CD4-positive, alpha-beta T cell (primary cell): Measurements from ENCODE around the gene DKK2. TPM values are rescaled to one million over a fixed set of nuclear protein-coding genes. Genes with fewer than 3 reads are reported as not detected.
"Not testable (repeated sequence)": the region's sequence is repeated elsewhere in the genome, so short reads cannot be mapped to it uniquely, and the experiment has no call there.

Experiments used
- ATAC-seq: fragments of 200-7000 bp; cut with Tn5 transposase; one replicate; pipeline ENCODE4 v1.10.0; 2022; ENCODE audit warnings: mild to moderate bottlenecking; ENCODE audit not compliant: poor library complexity
- CTCF ChIA-PET: fragments of 350-600 bp; sonication (Branson Sonifier 250); formaldehyde crosslinking; loops from one replicate; lab custom pipeline; 2021; ENCODE audit warnings: antibody characterized with exemption, inconsistent platforms; lab: Charles Lee
- POLR2A ChIA-PET: fragments of 350-600 bp; sonication (Branson Sonifier 250); formaldehyde crosslinking; loops from one replicate; lab custom pipeline; 2021; ENCODE audit warnings: antibody characterized with exemption, inconsistent platforms; lab: Charles Lee
- DNase-seq, 14 experiments: peaks; one replicate each; pipeline ENCODE4 v3.0.0-alpha.2; 2013 to 2020; ENCODE audit warnings: mixed read lengths in 2 of 14
- H3K27ac ChIP-seq, 2 donors: one replicate each; pipeline versions ENCODE4 v1.5.1 to v1.7.0; 2013; ENCODE audit warnings: low read length in 2 of 2, low read depth in 1 of 2, mild to moderate bottlenecking in 1 of 2
- H3K27me3 ChIP-seq, 2 experiments: 1 replicate in 1 of 2; 2 replicates in 1 of 2; pipeline versions ENCODE4 v1.6.1 to v1.7.0; 2013; ENCODE audit warnings: low read length in 2 of 2, control low read depth in 1 of 2, mild to moderate bottlenecking in 1 of 2, moderate library complexity in 1 of 2; ENCODE audit not compliant: insufficient read depth in 2 of 2, control insufficient read depth in 1 of 2
- H3K36me3 ChIP-seq: one replicate; pipeline ENCODE4 v1.6.1; 2013; ENCODE audit warnings: low read length, control low read depth; ENCODE audit not compliant: insufficient read depth
- H3K4me1 ChIP-seq: one replicate; pipeline ENCODE4 v1.6.1; 2013; ENCODE audit warnings: low read length, control low read depth; ENCODE audit not compliant: insufficient read depth
- H3K4me3 ChIP-seq: one replicate; pipeline ENCODE4 v1.5.1; 2013; ENCODE audit warnings: mild to moderate bottlenecking, low read length, moderate library complexity
- H3K9me3 ChIP-seq, 2 experiments: 1 replicate in 1 of 2; 2 replicates in 1 of 2; pipeline versions ENCODE4 v1.6.1 to v1.7.0; 2013; ENCODE audit warnings: low read length in 2 of 2, mild to moderate bottlenecking in 2 of 2, control low read depth in 1 of 2, moderate library complexity in 1 of 2; ENCODE audit not compliant: control insufficient read depth in 1 of 2, insufficient read depth in 1 of 2
- H3K27ac Mint-ChIP-seq: one replicate; pipeline ENCODE4 v1.8.0; 2020; ENCODE audit warnings: mixed read lengths
- H3K27me3 Mint-ChIP-seq: one replicate; pipeline ENCODE4 v1.8.0; 2021; ENCODE audit warnings: mixed read lengths
- H3K36me3 Mint-ChIP-seq: one replicate; pipeline ENCODE4 v1.8.0; 2021; ENCODE audit warnings: low read depth, mixed read lengths
- H3K4me1 Mint-ChIP-seq: one replicate; pipeline ENCODE4 v1.8.0; 2021; ENCODE audit warnings: low read depth, mixed read lengths
- H3K4me3 Mint-ChIP-seq: one replicate; pipeline ENCODE4 v1.8.0; 2020; ENCODE audit warnings: mild to moderate bottlenecking, mixed read lengths
- H3K9me3 Mint-ChIP-seq: one replicate; pipeline ENCODE4 v1.8.0; 2020; ENCODE audit warnings: mixed read lengths
- CTCF ChIP-seq: fragments of 200-600 bp; IDR thresholded peaks from one replicate; pipeline ENCODE4 v1.8.0; 2022; ENCODE audit warnings: antibody characterized with exemption, mild to moderate bottlenecking
- intact Hi-C, 2 experiments: fragments of 100-400 bp; cut with DNase I in 1 of 2; cut with micrococcal nuclease in 1 of 2; formaldehyde crosslinking; loops; one replicate each; pipeline versions ENCODE4 v1.15.1 to v1.9.0; 2023 to 2025; cut with DNase I, micrococcal nuclease
- total RNA-seq, 174 experiments: library from RNA in 2 of 174; stranded (reverse) in 2 of 174; gene quantifications; one replicate each; pipeline ENCODE4 v1.2.3 and lab custom pipeline; 2021 to 2026

The DKK2 gene
- total RNA-seq, 2 experiments from 2014 or later: not detected

- no peaks in the 10 kb centered on the region for H3K9me3 Mint-ChIP-seq
- ChIA-PET CTCF (no interaction called here), POLR2A (no interaction called here)
- DNase-seq: no peak
- no peaks in the 10 kb centered on the region for H3K4me1 Mint-ChIP-seq
- no peaks in the 10 kb centered on the region for H3K27me3 ChIP-seq
- ATAC-seq: no peak
- intact Hi-C loops: no loop called here
- no peaks in the 10 kb centered on the region for H3K9me3 ChIP-seq
- no peak overlapping the region for H3K4me3 Mint-ChIP-seq
- no peaks in the 10 kb centered on the region for H3K4me1 ChIP-seq
- no peaks in the 10 kb centered on the region for H3K36me3 ChIP-seq
- H3K27me3 Mint-ChIP-seq: no peaks in the 10 kb centered on the region
- H3K27ac Mint-ChIP-seq: no peak overlapping the region
- no peak overlapping the region for H3K27ac ChIP-seq
- TF ChIP-seq CTCF: no peak
- no peak overlapping the region for H3K4me3 ChIP-seq
- no peaks in the 10 kb centered on the region for H3K36me3 Mint-ChIP-seq
These were observed 106.9 kb downstream of the DKK2 start for GRCh38 chr4:106929248-106929647.

- no peak for TF ChIP-seq CTCF
- no peaks in the 10 kb centered on the region for H3K4me1 ChIP-seq
- ChIA-PET POLR2A (no interaction called here), CTCF (interaction anchor here (1.2 kb wide), 1 partner anchor 8 kb away, joined by 3 read pairs; no protein-coding TSS in a partner anchor)
- H3K36me3 ChIP-seq: no peaks in the 10 kb centered on the region
- Mint-ChIP-seq H3K36me3 (no peaks in the 10 kb centered on the region), H3K9me3 (no peaks in the 10 kb centered on the region), H3K4me1 (no peaks in the 10 kb centered on the region), H3K27ac (no peak overlapping the region), H3K27me3 (no peaks in the 10 kb centered on the region), H3K4me3 (no peak overlapping the region)
- no peak for ATAC-seq
- H3K9me3 ChIP-seq: no peaks in the 10 kb centered on the region
- H3K27me3 ChIP-seq: no peaks in the 10 kb centered on the region
- H3K27ac ChIP-seq: no peak overlapping the region
- H3K4me3 ChIP-seq: no peak overlapping the region
- DNase-seq: no peak
- intact Hi-C loops: no loop called here
These were observed 121.9 kb downstream of the DKK2 start for GRCh38 chr4:106914223-106914622.

- Mint-ChIP-seq H3K9me3 (peaks cover 5% of the 10 kb centered on the region), H3K36me3 (no peaks in the 10 kb centered on the region), H3K4me1 (no peaks in the 10 kb centered on the region), H3K4me3 (no peak overlapping the region), H3K27ac (no peak overlapping the region), H3K27me3 (no peaks in the 10 kb centered on the region)
- H3K4me1 ChIP-seq: no peaks in the 10 kb centered on the region
- ChIA-PET POLR2A (no interaction called here), CTCF (no interaction called here)
- ATAC-seq: no peak
- no peak for TF ChIP-seq CTCF
- no peaks in the 10 kb centered on the region for H3K36me3 ChIP-seq
- H3K4me3 ChIP-seq: no peak overlapping the region
- intact Hi-C loops: no loop called here
- H3K27ac ChIP-seq: no peak overlapping the region
- DNase-seq: no peak
- no peaks in the 10 kb centered on the region for H3K27me3 ChIP-seq
- peaks cover 0 to 3% of the 10 kb centered on the region in 2 experiments for H3K9me3 ChIP-seq
These were observed 126.5 kb downstream of the DKK2 start for GRCh38 chr4:106909486-106910188.

- H3K4me3 Mint-ChIP-seq, ATAC-seq, CTCF ChIA-PET, H3K27me3 Mint-ChIP-seq, H3K9me3 Mint-ChIP-seq, intact Hi-C loops, H3K27me3 ChIP-seq, H3K9me3 ChIP-seq, H3K4me3 ChIP-seq, H3K27ac Mint-ChIP-seq, H3K27ac ChIP-seq, H3K4me1 ChIP-seq, H3K36me3 ChIP-seq, H3K36me3 Mint-ChIP-seq, H3K4me1 Mint-ChIP-seq, POLR2A ChIA-PET, DNase-seq: not testable (repeated sequence)
These were observed 128.1 kb downstream of the DKK2 start for GRCh38 chr4:106908049-106908448.
